Renal cortex interstitium (tissue), 15 donors: Measurements from ENCODE around the gene PIGK. TPM values are rescaled to one million over a fixed set of nuclear protein-coding genes. Genes with fewer than 3 reads are reported as not detected.

ENCODE experiments used
- DNase-seq, 11 donors: peaks; one replicate each; pipeline ENCODE4 v3.0.0-alpha.2; 2013; ENCODE audit warnings: low read depth in 9 of 11, low spot score in 4 of 11; ENCODE audit errors: extremely low read depth in 1 of 11
- long read RNA-seq, 16 experiments: transcript quantifications; one replicate each; lab custom pipeline, GENCODE V29; 2026
- polyA plus RNA-seq, 3 donors: library from polyadenylated mRNA; unstranded; fragments of 120-200 nt; gene quantifications; one replicate each; pipeline ENCODE4 v1.2.1, GENCODE V29; 2013; ENCODE audit not compliant: insufficient read length in 3 of 3

Gene PIGK
- polyA plus RNA-seq, result 10 to 100 TPM; 42.3 to 49.0 (median 43.9) TPM
- long read RNA-seq, donor 1, full-length matches to known transcripts, result 8 of 1,691 reads
- long read RNA-seq, donor 1, partial matches to known transcripts, result 1,683 of 1,691 reads
- long read RNA-seq, donor 1, other reads (novel, unspliced or antisense), result 0 of 1,691 reads
- long read RNA-seq, donor 2, full-length matches to known transcripts, result 6 of 6 reads
- long read RNA-seq, donor 2, partial matches to known transcripts, result 0 of 6 reads
- long read RNA-seq, donor 2, other reads (novel, unspliced or antisense), result 0 of 6 reads
- long read RNA-seq, donor 3, full-length matches to known transcripts, result 13 of 13 reads
- long read RNA-seq, donor 3, partial matches to known transcripts, result 0 of 13 reads
- long read RNA-seq, donor 3, other reads (novel, unspliced or antisense), result 0 of 13 reads
- long read RNA-seq, donor 4, full-length matches to known transcripts, result 13 of 13 reads
- long read RNA-seq, donor 4, partial matches to known transcripts, result 0 of 13 reads
- long read RNA-seq, donor 4, other reads (novel, unspliced or antisense), result 0 of 13 reads
- long read RNA-seq, donor 5, result 0 reads
- long read RNA-seq, donor 6, full-length matches to known transcripts, result 14 of 1,495 reads
- long read RNA-seq, donor 6, partial matches to known transcripts, result 1,481 of 1,495 reads
- long read RNA-seq, donor 6, other reads (novel, unspliced or antisense), result 0 of 1,495 reads
- long read RNA-seq, donor 7, full-length matches to known transcripts, result 16 of 2,153 reads
- long read RNA-seq, donor 7, partial matches to known transcripts, result 2,137 of 2,153 reads
- long read RNA-seq, donor 7, other reads (novel, unspliced or antisense), result 0 of 2,153 reads
- long read RNA-seq, donor 8, full-length matches to known transcripts, result 24 of 40 reads
- long read RNA-seq, donor 8, partial matches to known transcripts, result 16 of 40 reads
- long read RNA-seq, donor 8, other reads (novel, unspliced or antisense), result 0 of 40 reads
- long read RNA-seq, donor 9, full-length matches to known transcripts, result 12 of 1,014 reads
- long read RNA-seq, donor 9, partial matches to known transcripts, result 1,002 of 1,014 reads
- long read RNA-seq, donor 9, other reads (novel, unspliced or antisense), result 0 of 1,014 reads
- long read RNA-seq, donor 10, full-length matches to known transcripts, result 14 of 30 reads
- long read RNA-seq, donor 10, partial matches to known transcripts, result 16 of 30 reads
- long read RNA-seq, donor 10, other reads (novel, unspliced or antisense), result 0 of 30 reads
- long read RNA-seq, donor 11, full-length matches to known transcripts, result 8 of 8 reads
- long read RNA-seq, donor 11, partial matches to known transcripts, result 0 of 8 reads
- long read RNA-seq, donor 11, other reads (novel, unspliced or antisense), result 0 of 8 reads
- long read RNA-seq, donor 12, full-length matches to known transcripts, result 5 of 1,886 reads
- long read RNA-seq, donor 12, partial matches to known transcripts, result 1,881 of 1,886 reads
- long read RNA-seq, donor 12, other reads (novel, unspliced or antisense), result 0 of 1,886 reads
- long read RNA-seq, donor 13, full-length matches to known transcripts, result 17 of 28 reads
- long read RNA-seq, donor 13, partial matches to known transcripts, result 11 of 28 reads
- long read RNA-seq, donor 13, other reads (novel, unspliced or antisense), result 0 of 28 reads
- long read RNA-seq, donor 14, full-length matches to known transcripts, result 12 of 2,019 reads
- long read RNA-seq, donor 14, partial matches to known transcripts, result 2,007 of 2,019 reads
- long read RNA-seq, donor 14, other reads (novel, unspliced or antisense), result 0 of 2,019 reads
- long read RNA-seq, donor 15, full-length matches to known transcripts, result 2 of 2 reads
- long read RNA-seq, donor 15, partial matches to known transcripts, result 0 of 2 reads
- long read RNA-seq, donor 15, other reads (novel, unspliced or antisense), result 0 of 2 reads
- long read RNA-seq, donor 16, full-length matches to known transcripts, result 24 of 3,572 reads
- long read RNA-seq, donor 16, partial matches to known transcripts, result 3,548 of 3,572 reads
- long read RNA-seq, donor 16, other reads (novel, unspliced or antisense), result 0 of 3,572 reads

DNA sequence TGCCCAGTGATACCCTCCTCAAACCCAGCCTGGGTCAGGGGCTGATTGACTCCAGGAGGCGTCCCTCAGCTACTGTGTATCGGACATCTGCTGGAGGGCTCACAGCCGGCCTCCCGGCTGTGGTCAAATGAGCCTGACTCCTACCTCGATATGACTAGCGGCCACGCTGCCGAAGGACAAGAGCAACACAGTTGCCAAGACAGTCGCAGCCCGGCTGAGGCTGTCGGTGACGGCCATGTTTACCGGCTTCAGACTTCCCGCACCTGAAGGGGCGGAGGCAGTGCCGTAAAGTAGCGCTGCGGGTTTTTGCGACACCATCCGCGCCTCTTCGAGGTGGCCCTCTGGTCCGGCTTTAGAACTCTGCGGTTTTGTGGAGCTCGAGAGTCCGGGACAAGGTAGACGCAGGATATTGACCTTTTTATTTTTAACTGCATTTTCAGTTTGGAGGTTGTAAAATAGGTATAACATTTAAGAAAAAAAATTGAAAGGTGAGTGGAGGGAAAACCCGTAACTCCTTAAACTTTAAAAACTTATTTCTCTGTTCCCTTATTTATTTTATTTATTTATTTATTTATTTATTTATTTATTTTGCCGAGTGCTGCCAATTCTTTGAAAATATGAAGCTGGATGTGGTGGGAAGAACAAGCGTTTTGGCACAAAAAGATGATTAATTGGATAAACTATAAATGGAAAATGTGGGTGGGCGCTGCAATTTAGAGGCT, at the start of gene PIGK:
TSS of gene PIGK (minus strand) at position 265 of the 722 bp plus-strand sequence. CDS start at position 237, 28 bp downstream.
- DNase-seq, result peak; percentile 73 to 87 (median 84)

DNA sequence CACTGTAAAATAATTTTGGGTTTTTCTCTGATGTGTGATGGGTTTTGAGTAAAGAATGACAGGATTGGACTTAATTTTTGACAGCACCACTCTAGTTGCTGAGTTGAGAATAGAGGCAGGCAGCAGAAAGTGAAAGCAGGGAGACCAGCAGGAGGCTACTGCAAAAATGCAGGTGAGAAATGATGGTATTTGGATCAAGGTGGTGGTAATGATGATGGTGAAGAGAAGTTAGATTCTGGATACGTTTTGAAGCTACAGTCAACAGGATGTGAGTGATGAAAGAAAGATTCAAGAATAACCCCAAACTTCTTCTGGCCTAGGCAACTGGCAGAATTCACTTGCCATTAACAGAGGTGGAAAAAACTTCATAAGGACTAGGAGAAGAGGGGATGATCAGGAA, 47.8 kb upstream of the PIGK start:
- DNase-seq, result no peak

DNA sequence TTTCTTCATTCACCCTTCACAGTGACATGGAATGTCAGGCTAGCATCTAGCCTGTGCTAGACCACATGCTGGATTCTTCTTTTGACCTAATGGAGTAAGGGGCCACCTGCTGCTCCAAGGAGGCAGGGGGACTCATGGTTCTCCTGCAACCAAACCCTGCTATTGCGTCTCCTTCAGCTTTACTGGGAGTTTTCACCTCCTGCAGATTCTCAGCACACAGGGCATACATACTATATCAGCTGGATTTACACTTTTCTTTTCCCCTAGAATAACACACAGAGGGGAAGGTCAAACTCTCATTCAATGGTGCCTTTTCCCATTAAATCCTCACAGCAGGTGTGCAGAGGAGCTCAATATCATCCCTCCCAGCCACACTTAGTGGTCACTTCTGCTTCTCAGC, 46.0 kb upstream of the PIGK start:
- no peak for DNase-seq

DNA sequence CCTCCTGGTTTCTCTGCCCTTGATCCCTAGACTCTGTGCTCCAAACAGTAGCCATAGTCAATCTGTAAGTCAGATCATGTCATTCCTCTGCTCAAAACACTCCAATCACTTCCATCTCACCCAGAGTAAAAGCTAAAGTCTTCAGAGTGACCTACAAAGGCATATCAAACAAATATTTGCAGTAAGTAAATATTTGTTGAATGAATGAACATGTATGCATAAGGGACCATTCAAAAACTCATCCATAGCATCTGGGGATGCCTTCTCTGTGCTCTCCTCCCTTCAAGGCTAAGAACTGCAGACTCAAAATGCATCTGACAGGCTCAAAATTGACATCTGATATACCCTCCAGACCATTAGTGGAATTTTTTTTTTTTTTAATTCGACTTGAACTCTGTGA, 44.5 kb upstream of the PIGK start:
- DNase-seq, result no peak

DNA sequence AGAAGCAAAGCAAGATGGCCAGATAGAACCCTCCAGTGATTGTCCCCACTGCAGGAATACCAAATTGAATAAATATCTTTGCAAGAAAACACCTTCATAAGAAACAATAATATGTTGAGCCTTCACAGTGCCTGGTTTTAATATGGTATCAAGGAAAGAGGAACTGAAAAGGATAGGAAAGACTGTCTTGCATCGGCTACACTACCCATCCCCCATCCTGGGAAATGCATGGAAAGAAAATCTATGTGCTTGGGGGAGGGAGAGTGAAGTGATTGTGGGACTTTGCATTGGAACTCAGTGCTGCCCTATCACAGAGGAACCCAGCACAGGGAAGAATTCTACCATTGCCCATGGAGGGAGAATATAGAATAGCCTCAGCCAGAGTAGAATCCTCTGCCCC, 34.0 kb upstream of the PIGK start:
- DNase-seq, result no peak

DNA sequence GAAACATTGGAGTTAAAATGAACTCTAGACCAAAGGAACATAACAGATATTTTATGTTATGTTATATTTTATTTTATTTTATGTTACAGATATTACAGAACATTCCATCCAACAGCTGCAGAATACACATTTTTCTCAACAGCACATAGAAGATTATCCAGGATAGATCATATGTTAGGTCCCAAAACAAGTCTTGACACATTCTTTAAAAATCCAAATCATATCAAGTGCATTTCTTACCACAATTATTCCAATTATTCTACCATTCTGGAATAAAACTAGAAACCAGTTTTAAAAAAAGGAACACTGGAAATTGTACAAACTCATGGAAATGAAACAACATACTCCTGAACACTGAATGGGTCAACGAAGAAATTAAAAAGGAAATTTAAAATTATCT, 30.9 kb upstream of the PIGK start:
- DNase-seq, result no peak

DNA sequence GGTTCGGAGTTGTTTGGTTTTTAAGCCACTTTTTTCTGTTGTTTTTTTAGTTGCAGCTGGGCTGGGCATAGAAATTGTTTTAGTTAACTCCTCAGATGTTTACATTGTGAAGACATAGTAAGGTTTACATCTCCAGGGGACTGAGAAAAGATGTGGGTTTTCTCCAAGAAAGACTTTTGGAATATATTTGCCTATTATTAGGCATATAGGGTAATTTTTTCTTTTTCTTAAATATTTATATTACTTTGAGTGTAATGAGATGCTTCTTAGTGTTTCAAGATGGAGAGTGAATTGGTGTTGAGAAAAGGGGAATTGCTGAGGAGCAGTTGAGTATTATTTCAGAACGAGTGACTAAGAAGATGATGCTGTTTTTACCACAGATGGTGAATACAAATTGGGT, 26.6 kb upstream of the PIGK start:
- DNase-seq, result no peak

DNA sequence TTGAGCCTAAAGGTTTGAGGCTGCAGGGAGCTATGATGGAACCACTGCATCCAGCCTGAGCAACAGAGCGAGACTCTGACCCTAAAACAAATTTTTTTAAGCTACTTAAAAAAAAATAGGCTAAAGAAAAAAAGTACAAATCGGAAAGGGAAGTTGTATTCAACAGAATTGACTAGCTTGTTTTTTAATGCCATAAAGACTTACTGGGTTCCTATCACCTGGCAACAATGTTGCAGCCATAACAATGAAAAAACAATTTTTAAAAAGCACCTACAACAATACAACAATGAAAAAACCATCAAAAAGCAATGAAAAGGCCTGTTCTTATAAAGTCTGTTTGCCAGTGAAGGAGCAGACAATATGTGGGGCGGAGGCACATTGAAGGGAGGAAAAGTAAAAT, 20.1 kb upstream of the PIGK start:
- no peak for DNase-seq

DNA sequence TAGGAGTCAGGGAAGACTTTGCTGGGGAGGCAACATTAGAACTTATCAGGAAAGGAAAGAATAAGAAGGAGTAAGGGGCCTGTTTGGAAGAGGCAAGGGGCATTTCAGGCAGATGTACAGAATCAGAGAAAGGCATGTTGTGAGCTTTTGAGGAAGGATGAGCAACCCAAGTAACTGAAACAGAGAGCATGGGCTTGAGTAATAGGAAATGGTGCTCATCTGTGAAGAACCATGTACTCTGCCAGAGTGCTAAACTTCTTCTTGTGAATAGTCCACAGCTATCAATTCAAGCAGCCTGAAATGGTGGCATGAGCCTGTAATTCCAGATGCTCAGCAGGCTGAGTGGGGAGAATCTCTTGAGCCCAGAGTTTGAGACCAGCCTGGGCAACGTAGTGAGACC, 19.2 kb upstream of the PIGK start:
- DNase-seq, result no peak

DNA sequence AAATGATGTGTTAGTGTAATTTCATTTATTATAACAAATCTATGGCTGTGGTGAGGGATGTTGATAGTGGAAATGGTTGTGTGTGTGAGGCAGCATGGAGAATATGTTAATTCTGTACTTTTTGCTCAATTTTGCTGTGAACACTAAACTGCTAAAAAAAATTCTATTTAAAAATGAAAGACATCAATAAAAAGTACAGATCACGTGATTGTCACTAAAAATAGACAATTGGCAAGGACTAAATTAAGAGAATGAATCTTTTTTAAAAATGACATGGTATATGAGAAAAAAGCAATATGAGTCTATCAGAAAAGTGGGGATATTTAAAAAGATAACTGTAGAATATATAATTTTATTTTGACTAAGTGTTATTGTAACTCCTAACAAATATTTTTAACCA, 15.7 kb upstream of the PIGK start:
- no peak for DNase-seq

DNA sequence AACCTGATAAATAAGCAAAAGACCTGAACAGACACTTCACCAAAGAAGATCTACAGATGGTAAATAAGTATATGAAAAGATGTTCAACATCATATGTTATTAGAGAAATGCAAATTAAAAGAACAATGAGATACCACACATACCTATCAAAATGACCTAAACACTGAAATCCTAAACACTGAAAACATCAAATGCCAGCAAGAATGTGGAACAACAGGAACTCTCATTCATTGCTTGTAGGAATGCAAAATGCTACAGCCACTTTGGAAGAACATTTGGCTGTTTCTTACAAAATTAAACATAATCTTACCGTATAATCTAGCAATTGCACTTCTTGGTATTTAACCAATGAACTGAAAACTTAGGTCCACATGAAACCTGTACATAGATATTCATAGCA, 14.9 kb upstream of the PIGK start:
- no peak for DNase-seq

DNA sequence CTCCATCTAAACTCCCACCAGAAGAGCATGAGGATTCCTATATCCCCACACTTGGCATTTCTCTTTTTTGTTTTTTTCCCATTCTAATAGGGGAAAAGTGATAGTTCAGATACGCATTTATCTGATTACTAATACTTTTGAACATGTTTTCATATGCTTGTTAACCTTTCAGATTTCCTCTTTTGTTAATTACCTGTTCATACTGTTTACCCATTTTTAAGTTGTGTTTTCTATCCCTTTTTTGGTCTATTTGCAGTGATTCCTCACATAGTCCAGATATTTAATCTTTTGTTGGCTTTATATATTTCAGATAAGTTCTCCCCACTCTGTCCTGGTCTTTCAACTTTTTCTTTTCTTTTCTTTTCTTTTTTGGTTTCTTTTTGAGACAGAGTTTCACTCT, 13.6 kb upstream of the PIGK start:
- no peak for DNase-seq

DNA sequence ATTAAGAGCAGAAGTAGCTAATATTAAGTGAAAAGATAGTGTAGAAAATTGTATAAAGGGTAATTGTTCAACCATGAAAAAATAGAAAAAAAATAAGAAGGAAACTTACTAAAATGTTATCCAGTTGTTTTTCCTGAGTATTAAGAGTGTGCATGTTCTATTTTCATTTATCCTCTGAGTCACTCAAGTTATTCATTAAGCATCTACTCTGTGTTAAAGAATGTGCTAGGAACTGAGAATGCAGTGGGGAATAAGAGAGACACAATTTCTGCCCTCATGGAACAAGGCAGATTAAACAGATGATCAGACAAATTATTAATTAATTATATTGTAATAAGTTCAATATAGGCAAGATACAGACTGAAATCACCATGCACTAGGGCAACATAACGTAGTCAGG, 10.8 kb upstream of the PIGK start:
- DNase-seq, result peak in 1 of 11 donors; percentile 14

DNA sequence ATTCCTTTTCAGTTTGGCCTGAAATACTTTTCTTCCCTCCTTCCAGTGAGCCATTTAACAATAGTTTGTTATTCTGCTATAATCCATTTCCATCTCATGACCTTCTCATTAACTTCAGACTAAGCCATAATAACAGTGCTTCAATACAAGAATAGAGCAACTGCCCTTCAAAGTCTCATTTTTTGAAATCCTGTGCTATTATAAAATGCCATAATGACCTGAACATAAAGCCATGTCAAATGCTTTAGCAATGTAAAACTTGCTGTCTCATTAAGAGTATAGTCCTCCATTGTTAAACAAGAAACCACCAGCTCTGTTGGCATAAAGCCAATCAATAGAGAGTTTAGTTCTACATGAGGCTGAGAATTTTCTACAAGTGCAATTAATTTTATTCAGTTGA, 9.6 kb upstream of the PIGK start:
- DNase-seq, result no peak

DNA sequence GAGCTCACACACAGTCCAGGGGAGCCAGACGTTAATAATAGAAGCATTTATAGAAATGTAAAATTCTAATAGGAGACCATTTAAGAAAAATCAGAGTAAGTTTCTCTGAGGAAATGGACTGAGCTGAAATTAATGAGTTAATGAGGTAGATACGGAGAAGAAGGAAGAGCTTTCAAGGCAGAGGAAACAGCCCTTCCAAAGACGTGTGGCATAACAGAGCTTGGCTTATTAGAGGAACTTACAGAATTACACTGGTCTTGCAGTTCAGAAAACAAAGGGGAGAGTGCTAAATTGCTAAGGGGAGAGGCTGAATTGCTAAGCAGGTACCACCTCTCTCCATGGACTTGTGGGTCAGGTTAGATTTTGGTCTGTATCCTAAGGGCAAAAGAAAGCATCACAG, 8.2 kb upstream of the PIGK start:
- no peak for DNase-seq

DNA sequence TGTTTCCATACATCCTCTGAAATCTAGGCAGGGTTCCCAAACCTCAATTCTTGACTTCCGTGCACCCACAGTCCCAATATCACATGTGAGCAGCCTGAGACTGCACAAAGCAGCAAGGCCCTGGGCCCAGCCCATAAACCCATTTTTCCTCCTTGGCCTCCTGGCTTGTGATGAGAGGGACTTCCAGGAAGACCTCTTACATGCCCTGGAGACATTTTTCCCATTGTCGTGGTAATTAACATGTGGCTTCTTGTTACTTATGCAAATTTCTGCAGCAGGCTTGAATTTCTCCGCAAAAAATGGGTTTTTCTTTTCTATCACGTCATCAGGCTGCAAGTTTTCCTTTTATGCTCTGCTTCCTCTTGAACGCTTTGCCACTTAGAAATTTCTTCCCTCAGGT, 3.3 kb upstream of the PIGK start:
- DNase-seq, result no peak
